MM.1S (cell line): ENCODE measurements around the gene IRAK4.

Experiments
- CTCF ChIP-seq: fragments of 300-600 bp; sonication (generic); IDR thresholded peaks from 2 replicates; pipeline ENCODE4 v1.5.1; 2016; ENCODE audit warnings: antibody characterized with exemption, low read length, mixed read lengths
- EZH2 ChIP-seq: fragments of 300-600 bp; sonication (generic); optimal IDR thresholded peaks from 2 replicates; pipeline ENCODE3; 2017; ENCODE audit warnings: low read depth, mild to moderate bottlenecking, antibody characterized with exemption, low read length, mixed read lengths
- EZH2phosphoT487 ChIP-seq: fragments of 300-600 bp; sonication (generic); IDR thresholded peaks from 2 replicates; pipeline ENCODE4 v1.6.1; 2018; ENCODE audit warnings: antibody characterized with exemption, low read length

GRCh38 chr12:43730283-43730682, 28.5 kb upstream of the IRAK4 start:
- TF ChIP-seq CTCF: no peak
- TF ChIP-seq EZH2: no peak
- TF ChIP-seq EZH2phosphoT487: no peak
